HG03175 (cell line): ENCODE measurements around the gene SRBD1.

Source experiments
- ATAC-seq: cut with Tn5 transposase; IDR thresholded peaks from one replicate; pipeline ENCODE4 v1.9.1; 2021; ENCODE audit warnings: mild to moderate bottlenecking, moderate library complexity; ENCODE audit not compliant: unreplicated experiment

Gene SRBD1

DNA sequence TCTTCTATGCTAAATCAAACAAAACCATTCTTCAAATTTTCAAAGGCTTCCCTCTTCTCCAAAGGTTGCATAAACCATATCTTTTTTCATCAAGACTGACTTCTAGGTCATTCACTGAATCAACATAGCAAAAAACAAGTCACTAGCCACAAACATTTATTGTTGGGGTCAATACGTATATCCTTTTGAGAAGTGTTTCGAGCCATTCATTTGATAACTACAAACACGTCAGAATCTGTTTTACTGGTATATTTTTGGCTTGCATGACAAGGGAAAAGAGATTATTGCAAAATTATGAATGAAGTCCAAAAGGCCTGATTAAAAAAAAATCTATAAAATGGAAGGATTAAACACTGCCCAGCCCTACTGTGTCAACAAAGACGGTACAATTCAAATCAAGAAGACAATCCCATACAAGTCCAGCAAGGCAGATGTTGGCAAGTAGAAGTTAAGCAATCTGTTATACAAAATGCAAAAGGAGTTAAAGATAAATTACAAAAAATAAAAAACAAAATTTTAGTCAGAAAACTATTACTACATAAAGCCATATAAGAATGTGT lies 222.4 kb downstream of the SRBD1 start:
- no peak for ATAC-seq

DNA sequence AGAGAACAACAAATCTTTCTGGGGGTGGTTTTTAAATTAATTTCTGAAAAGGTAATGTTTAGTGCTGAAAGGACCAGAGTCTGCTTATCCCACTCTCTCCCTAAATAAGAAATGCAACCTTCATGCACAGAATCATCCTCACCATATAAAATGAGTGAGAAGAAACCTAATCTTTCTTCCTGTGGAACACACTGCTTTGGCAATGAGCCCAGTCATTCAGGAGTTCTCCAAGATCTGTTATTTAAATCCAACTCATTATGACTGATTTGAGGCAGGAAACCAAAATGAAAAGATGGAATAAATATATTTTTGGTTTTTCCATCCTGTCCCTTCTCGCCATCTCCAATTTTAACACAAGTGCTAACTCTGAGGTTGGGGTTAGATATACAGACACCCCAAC lies 228.3 kb downstream of the SRBD1 start:
- ATAC-seq = no peak

DNA sequence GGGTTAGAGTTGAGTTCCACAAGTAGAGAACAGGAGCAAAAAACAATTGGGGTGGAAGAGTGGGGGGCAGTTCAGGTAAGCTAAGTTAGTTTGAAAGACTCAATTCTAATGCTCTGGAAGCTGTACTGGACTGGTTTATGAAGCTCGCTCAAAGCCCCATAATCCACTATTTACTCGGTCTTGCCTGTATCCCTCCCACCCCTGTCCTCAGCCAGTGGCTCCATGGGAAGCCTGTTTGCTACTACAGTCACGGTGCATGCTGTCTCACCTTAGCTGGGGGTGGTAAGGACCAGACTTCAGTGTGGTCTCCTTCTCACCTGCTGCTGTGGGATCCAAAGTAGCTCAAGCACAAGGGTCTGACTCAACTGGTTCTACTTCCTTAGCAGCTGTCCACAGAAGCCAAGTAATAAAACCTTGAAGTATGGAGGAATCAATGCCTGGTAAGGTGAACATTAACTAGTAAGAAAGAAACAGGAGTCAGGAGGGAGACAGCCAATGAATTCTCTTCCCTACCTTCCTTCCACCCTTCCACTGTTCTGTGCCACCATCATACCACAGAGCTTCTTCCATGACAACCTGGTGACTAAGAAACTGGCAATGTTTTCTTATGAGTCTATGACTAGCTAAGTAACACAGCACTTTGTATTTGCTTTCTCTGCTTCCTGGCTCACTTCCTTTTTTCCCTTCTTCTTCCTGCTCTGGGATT lies 230.8 kb downstream of the SRBD1 start:
- no peak for ATAC-seq

DNA sequence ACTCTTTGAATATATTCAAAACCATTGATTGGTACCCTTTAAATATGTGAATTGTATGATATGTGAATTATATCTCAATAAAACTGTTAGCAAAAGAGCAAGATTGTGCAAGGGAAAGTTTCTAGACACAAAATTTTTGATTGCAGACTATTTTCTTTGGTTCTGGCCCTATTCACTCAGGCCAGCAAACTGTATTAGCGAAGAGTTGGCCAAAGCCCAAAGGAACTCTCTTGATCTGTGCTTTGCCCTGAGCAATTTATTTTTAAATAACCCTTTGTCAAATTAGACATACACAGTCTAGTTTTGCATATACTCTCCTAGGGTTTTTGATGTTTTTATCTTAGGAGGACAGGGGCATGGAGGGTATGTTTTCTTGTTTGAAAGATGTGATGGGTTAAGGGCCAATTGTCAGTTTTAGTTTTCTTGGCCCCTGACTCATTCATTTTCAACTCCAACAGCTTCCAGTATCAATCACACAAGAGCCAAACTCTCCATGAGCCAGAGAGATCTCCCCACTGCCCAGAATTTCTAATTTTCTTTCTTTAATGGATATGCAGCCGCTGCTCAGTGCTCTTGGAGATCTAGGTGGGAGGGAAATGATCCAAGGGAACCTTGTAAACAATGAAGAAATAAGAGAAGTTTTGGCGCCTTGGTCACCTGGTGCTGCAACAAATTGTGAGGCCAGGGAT lies 231.5 kb downstream of the SRBD1 start:
- no peak for ATAC-seq

DNA sequence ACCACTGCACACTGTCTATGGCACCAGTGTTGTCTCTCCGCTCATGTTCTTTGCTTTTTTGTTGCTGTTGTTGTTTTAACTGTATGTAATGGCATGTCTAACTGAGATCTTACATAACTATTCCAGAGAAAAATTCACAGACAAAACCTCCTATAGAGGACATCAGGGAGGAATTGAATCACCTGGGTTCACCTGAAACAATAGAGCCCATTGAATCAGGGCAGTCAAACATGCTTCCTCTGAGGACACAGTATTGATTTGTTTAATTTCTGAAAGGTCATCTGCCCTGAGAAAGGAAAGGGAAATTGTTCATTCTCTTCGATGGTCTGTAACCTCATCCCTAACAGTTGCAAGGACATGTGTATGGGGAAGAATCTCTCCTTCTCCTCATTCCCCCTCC lies 237.5 kb downstream of the SRBD1 start:
- no peak for ATAC-seq

DNA sequence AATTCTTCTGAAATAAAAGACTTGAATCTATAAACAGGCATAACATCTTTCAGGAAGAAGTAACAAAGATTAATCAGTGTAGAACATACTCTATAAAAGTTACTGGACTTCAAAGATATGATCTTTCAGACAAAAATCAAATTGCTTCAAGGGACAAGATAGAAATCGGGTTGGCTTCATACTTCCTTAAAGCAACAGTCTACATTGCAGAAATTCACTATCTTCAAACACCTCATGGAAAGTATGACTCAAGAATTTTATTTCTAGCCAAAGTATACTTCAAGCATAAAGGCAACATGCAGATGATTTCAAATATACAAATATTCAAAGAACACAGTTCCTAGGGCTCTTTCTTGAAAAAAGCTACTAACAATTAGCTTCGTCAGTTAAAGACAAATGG lies 240.7 kb downstream of the SRBD1 start:
- no peak for ATAC-seq

DNA sequence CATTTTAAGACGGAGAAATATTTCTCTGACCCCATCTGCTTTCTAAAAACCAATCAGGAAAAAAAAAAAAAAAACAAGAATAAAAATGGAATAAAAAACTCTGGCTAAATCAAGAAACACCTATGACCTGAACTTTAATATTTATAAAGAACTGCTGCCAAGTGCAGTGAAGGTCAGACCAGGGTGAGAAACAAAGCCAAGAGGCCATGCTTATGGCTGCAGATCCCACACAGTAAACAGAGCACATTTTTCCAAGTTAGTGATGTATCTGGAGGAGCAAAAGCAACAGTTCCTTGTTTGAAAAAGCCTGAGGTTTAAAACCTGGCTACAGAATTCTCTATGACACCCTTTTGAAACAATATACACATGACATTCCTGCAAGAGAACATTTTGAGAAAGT lies 242.3 kb downstream of the SRBD1 start:
- ATAC-seq = no peak

DNA sequence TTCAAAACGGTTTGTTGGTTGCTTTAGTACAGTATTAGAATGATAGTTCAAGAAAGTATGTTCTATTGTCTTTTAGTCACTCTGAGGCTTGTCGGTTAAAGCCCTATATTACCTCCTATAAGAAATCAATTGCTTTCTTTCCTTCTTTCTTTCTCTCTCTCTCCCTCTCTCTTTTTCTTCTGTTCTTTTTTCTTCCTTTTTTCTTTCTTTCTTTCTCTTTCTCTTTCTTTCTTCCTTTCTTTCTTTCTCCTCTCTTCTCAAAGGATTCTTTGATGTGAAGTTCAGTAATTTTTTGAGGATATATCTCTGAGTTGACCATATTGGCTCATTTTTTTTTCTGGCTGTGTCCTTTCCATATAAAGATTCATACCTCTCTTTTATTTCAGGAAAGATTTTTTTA lies 249.4 kb downstream of the SRBD1 start:
- ATAC-seq = no peak

DNA sequence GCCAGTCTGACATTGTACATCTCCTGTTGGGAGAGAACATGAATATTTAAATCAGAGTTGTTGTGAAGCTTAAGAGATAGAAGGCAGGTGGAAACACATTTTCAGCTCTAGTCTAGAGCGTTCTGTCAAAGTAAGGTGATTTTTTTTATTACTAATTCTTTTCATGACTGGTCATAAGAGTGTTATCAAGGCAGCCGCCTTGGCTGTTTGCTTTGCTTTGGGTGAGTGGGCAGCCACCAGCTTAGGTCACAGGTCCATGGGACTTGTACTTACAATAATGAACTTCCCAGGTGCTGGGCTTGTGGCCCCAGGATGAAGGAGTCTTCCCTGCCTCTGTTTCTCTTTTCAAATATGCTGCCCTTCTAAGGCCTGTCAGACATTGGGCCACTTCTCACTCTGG lies 256.3 kb downstream of the SRBD1 start:
- ATAC-seq = no peak

DNA sequence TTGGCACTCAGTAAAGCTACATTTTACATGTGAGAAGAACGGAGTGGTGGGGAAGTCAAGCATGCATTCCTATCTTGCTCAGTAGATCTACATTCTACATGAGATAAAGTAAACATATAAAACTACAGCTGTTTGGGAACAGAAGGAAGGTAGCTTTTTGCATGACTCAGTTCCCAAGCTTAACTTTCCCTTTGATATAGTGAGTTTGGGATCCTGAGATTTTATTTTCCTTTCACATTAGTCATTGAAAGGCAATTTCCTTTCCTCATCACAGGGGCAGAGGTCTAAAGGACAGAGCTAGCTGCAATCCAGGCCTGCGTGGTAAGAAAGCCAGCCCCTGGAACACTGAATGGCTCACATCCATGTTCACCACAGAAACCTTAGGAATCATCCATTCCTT lies 257.2 kb downstream of the SRBD1 start:
- no peak for ATAC-seq

DNA sequence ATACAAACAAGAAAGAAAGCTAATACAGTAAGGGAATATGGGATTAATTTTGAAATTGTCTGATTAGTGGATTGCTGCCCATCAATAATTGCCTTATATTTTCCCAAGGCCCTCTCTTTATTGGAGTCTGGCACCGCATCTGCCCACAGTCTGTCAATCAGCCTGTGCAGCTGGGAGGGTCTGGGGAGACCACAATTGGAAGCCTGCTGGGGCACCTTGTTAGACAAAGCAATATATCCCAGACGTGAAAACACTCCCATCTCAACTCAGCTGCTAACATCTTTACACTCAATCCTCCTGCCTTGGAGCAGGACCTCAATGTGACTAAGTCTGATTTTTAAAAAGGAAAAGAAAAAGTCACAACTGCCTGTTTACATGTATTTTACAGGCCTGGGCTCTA lies 258.6 kb downstream of the SRBD1 start:
- ATAC-seq = no peak

DNA sequence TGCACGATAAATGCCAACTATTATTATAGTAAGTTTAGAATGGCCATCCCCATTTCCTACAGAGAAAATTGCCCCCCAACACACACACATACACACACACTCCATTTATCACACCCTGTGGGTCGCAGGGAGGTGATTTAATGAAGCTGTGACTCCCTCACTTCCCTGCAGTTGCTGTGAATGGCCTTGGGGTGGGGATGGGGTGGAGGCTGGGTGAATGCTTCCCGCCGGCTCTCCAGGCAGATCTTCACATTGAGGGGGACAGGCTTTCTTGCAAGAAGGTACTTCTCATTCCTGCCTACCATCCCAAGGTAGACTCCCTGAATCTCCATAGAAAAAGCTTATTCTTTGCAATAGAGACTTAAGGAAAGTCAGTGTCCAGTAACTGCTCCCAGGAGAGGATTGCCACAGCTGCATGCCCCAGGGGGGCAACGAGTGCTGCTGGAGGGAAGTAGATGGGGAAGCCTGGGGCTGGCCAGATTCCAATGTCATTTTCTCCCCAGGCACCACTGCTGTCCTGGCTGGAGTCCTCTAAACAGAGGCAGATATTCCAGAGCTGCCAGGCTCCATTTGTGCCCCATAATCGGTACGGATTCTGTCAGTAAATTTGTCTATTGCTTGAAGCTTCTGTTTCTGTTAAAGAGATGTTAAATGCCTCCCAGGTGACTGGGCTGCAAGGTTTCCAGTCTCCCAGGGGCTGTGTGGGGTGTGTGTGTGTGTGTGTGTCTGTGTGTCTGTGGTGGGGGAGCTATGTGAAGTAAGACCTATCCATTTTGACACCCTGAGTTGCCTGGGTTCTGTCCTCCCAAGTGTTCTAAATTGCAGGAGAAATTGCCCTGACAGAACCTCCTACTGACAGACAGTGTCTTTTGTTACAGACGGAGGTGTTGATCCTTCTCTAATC lies 265.5 kb downstream of the SRBD1 start:
- no peak for ATAC-seq

DNA sequence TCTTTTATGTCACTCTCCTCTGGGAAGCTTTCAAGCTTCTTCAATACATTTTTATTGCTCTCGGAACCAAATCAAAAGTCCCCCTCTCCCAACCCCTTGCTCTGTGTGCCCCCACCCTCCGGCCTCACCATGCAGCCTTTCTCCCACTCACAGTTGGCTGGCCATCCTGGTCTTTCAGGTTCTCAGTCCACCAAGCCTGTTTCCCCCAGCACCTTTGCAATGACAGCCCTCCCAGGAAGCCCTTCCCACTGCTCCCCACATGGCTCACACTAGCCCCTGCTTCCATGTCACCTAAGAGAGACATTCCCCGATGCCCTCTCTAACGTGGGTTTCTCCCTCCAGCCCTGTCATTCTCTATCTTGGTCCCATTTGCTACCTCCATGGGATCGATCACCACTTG lies 266.6 kb downstream of the SRBD1 start:
- no peak for ATAC-seq

DNA sequence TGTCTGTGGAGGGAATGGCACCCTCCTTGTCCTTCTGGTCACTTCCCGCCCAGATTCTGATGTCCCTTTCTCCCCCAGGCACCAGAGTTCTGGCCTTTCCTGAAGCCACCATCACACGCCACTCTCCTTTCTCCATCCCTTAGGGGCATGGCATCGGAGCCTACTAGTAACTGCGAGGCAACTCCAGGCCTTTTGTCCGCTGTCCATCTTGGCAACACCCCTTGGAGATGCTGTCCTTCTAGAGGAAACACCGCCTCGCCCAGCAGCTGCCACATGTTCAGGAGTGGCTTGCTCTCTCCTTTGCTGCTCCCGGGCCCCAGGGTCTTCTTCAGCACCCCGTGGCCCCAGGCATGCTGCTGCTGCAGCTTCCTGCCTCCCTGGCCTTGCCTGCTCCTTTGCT lies 267.0 kb downstream of the SRBD1 start:
- no peak for ATAC-seq

DNA sequence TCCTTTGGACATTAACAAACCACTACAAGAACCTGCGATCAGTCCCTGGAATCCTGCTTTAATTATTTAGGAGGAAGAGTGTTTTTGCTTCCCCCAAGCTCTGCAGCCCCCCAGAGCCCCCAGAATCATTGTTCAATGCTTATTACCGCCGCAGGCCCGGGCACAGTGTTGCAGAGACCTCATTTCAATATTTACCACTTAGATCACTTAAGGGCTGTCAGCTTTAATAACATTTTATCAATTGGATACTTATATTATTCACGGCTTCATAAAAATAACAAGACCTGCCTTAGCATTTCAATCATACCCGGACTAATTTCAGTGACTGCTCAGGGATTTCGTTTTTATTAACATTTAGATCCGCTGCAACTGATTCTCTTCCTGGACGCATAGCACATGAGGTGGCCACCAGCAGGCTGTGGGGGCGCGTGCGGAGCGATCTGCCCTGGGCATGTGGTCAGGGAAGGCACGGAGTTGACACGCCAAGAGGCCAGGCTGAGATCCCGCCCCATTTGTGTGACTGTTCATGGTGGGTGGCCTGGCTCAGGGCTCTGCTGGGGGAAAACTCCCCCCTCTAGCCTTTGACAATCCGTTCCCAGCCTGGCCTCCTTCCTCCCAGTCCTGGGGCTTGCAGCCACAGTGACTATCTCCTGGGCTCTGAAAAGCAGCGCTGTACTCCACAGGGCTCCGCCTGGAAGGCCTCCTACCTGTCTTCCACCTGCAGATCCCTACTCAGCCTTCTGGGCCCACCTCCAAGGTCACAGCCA lies 267.6 kb downstream of the SRBD1 start:
- ATAC-seq = no peak

DNA sequence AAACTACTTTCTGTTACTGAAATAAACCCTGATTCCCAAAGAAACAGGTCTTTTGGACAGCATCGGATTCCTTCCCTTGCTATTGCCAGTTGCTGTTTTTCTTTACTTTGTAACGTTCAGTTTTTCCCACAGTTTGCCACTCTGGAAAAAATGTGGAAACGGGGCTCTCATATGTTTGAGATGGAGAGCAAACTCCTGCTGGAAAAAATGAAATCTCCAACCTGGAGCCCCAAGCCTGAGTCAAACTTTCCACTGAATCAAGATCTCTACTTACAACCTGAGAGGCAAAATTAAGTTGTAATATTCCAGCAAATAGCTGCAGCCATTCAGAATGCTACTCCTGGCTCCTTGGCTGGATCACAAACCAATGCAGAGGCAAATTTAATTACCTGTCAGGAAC lies 270.7 kb downstream of the SRBD1 start:
- ATAC-seq = no peak

DNA sequence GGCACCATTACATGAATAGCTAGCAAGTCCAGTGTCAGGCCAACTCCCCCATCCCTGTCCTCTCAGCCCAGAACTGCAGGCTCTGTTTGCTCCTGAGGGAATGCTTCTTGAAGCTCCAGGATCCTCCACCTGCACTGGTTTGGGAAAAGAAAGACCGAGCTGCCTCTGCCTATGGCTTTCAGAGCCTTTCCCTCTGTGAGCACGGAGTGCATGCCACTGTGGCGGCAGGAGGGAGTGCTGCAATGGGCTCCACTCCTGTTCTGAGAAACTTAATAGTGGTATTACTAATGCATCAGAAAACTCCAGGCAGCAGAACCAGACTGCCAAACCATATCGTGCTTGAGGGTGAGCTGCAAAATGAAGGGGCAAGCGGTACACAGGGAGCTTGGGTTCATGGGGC lies 271.8 kb downstream of the SRBD1 start:
- ATAC-seq = no peak
